Right lobe of liver (tissue), 4 donors: ENCODE measurements around the gene MESP2.

Source experiments
- POLR2A ChIP-seq: fragments of 450-650 bp; IDR thresholded peaks from one replicate; pipeline ENCODE4 v1.6.1; 2017; ENCODE audit warnings: antibody characterized with exemption, mild to moderate bottlenecking
- TF ChIP-seq, protein P1 (sequence below), 4 donors: fragments of 200-600 bp in 3 of 4; fragments of 450-650 bp in 1 of 4; IDR thresholded peaks; one replicate each; pipeline versions ENCODE4 v1.5.1 to v1.8.0; 2016 to 2022; ENCODE audit warnings: antibody characterized with exemption in 4 of 4, mild to moderate bottlenecking in 2 of 4
- donor health status: DM: no; HTN: no; CAD: no.
- donor health status: DM: no; HTN: no; CAD: no.
- donor health status: DM: no; HTN: yes; CAD: no.

DNA sequence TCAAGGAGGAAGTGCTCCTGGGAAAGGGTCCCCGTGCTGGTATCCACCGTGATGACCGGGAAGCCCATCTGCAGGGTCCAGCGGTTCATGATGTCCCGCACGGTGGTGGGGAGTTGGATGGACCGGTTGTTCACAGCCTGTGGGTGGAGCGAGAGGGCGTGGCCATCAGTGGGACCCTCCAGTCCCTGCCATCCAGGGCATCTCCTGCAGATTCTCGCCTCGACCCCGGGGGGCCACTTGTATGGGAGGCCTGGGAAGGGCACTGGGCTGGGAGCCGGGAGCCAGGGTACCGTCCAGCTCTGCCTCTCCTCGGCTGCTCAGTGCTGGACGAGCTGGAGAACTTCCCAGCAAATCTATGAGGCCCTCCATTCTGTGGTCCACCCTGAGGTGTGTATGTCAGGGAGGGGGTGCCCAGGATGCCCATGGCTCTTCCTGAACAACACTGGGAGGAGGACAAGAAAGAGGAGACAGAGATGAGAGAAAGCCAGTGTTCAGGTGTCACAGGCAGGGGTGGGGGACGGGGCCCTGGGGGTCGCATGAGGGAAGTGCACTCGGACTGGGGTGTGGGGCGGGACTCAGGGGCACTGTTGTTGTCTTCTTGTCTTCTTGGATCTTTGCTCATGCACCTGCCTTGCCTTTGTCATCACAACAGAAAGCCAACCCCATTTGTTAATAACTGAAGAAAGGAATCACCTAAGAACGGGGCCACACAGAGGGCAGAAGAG lies 25.5 kb downstream of the MESP2 start:
- TF ChIP-seq, protein P1, sequence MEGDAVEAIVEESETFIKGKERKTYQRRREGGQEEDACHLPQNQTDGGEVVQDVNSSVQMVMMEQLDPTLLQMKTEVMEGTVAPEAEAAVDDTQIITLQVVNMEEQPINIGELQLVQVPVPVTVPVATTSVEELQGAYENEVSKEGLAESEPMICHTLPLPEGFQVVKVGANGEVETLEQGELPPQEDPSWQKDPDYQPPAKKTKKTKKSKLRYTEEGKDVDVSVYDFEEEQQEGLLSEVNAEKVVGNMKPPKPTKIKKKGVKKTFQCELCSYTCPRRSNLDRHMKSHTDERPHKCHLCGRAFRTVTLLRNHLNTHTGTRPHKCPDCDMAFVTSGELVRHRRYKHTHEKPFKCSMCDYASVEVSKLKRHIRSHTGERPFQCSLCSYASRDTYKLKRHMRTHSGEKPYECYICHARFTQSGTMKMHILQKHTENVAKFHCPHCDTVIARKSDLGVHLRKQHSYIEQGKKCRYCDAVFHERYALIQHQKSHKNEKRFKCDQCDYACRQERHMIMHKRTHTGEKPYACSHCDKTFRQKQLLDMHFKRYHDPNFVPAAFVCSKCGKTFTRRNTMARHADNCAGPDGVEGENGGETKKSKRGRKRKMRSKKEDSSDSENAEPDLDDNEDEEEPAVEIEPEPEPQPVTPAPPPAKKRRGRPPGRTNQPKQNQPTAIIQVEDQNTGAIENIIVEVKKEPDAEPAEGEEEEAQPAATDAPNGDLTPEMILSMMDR (IDR thresholded peaks at IDR 0.05): no peak
- no peak for TF ChIP-seq POLR2A
